Epithelial cell of esophagus (primary cell): ENCODE measurements around the gene MS4A13.
"Not testable (repeated sequence)": the region's sequence is repeated elsewhere in the genome, so short reads cannot be mapped to it uniquely, and the experiment has no call there.

Experiments used
- DNase-seq: peaks from one replicate; pipeline ENCODE4 v3.0.0; 2010; ENCODE audit warnings: low read depth
- H3K4me3 ChIP-seq: 2 replicates; pipeline ENCODE4 v1.5.1; 2011; ENCODE audit warnings: mild to moderate bottlenecking, low read length, control low read depth
- CTCF ChIP-seq: IDR thresholded peaks from 2 replicates; pipeline ENCODE4 v1.5.1; 2011; ENCODE audit warnings: low read depth, mild to moderate bottlenecking, low read length, control low read depth, inconsistent platforms; ENCODE audit not compliant: insufficient read depth; ENCODE audit errors: missing control alignments

Gene MS4A13

GRCh38 chr11:60493454-60493853, 21.7 kb upstream of the MS4A13 start:
- no peak overlapping the region for H3K4me3 ChIP-seq
- TF ChIP-seq CTCF = no peak
- no peak for DNase-seq

GRCh38 chr11:60498399-60498798, 16.8 kb upstream of the MS4A13 start:
- no peak for TF ChIP-seq CTCF
- no peak overlapping the region for H3K4me3 ChIP-seq
- DNase-seq = no peak

- no peak for TF ChIP-seq CTCF
Measured at GRCh38 chr11:60498853-60499252, 16.3 kb upstream of the MS4A13 start.

GRCh38 chr11:60500276-60500910, 14.8 kb upstream of the MS4A13 start:
- H3K4me3 ChIP-seq = no peak overlapping the region
- DNase-seq = no peak
- TF ChIP-seq CTCF = no peak

More at GRCh38 chr11:60498853-60499252, 16.3 kb upstream of the MS4A13 start:
- no peak overlapping the region for H3K4me3 ChIP-seq
- DNase-seq = no peak

GRCh38 chr11:60502221-60502775, 12.9 kb upstream of the MS4A13 start:
- TF ChIP-seq CTCF = no peak
- no peak overlapping the region for H3K4me3 ChIP-seq
- no peak for DNase-seq

- no peak for DNase-seq
- TF ChIP-seq CTCF = no peak
- H3K4me3 ChIP-seq = no peak overlapping the region
Measured at GRCh38 chr11:60504219-60504905, 10.8 kb upstream of the MS4A13 start.

GRCh38 chr11:60509609-60510008, 5.6 kb upstream of the MS4A13 start:
- not testable (repeated sequence) for H3K4me3 ChIP-seq, DNase-seq

GRCh38 chr11:60510209-60510608, 5.0 kb upstream of the MS4A13 start:
- not testable (repeated sequence) for H3K4me3 ChIP-seq, DNase-seq
